Osteoblast (primary cell): Measurements from ENCODE around the gene ACTR10. TPM values are rescaled to one million over a fixed set of nuclear protein-coding genes. Genes with fewer than 3 reads are reported as not detected.

Source experiments
- DNase-seq: peaks from one replicate; pipeline ENCODE4 v3.0.0; 2011; ENCODE audit warnings: low spot score, mixed read lengths; ENCODE audit not compliant: insufficient read length; ENCODE audit errors: missing footprints
- H2AFZ ChIP-seq: 2 replicates; pipeline ENCODE4 v1.6.0; 2011; ENCODE audit warnings: mild to moderate bottlenecking, low read length
- H3K27ac ChIP-seq: 2 replicates; pipeline ENCODE4 v1.5.1; 2011; ENCODE audit warnings: mild to moderate bottlenecking, low read depth, low read length, moderate library complexity
- H3K27me3 ChIP-seq: 2 replicates; pipeline ENCODE4 v1.6.0; 2012; ENCODE audit warnings: mild to moderate bottlenecking, control low read depth, inconsistent platforms, low read length, moderate library complexity; ENCODE audit not compliant: insufficient read depth
- H3K36me3 ChIP-seq: 2 replicates; pipeline ENCODE4 v1.5.1; 2011; ENCODE audit warnings: mild to moderate bottlenecking, low read length, control low read depth, moderate library complexity; ENCODE audit not compliant: insufficient read depth
- H3K4me1 ChIP-seq: 2 replicates; pipeline ENCODE4 v1.5.1; 2011; ENCODE audit warnings: mild to moderate bottlenecking, low read length, control low read depth, moderate library complexity; ENCODE audit not compliant: insufficient read depth
- H3K4me2 ChIP-seq: 2 replicates; pipeline ENCODE4 v1.6.0; 2011; ENCODE audit warnings: mild to moderate bottlenecking, low read length; ENCODE audit not compliant: insufficient read depth
- H3K4me3 ChIP-seq: fragments of 200-600 bp; sonication (generic); 3 replicates; pipeline ENCODE4 v1.5.1; 2012; ENCODE audit warnings: mild to moderate bottlenecking, low read length, inconsistent platforms; ENCODE audit not compliant: insufficient read depth
- H3K79me2 ChIP-seq: 2 replicates; pipeline ENCODE4 v1.6.0; 2012; ENCODE audit warnings: mild to moderate bottlenecking, low read length, control low read depth, inconsistent platforms; ENCODE audit not compliant: insufficient read depth
- H3K9me3 ChIP-seq: 2 replicates; pipeline ENCODE4 v1.5.1; 2011; ENCODE audit warnings: low read depth, low read length, control low read depth
- H4K20me1 ChIP-seq: 2 replicates; pipeline ENCODE4 v1.6.0; 2012; ENCODE audit warnings: mild to moderate bottlenecking, low read length, control low read depth; ENCODE audit not compliant: insufficient read depth
- total RNA-seq: library from RNA; depleted of rRNA; stranded (reverse); fragments of >200 nt; gene quantifications from 2 replicates; pipeline ENCODE4 v1.2.3, GENCODE V29; 2012
- TF ChIP-seq, protein P1 (sequence below): IDR thresholded peaks from 2 replicates; pipeline ENCODE4 v1.5.1; 2011; ENCODE audit warnings: mild to moderate bottlenecking, low read depth, low read length, moderate library complexity; ENCODE audit errors: extremely low read depth

The ACTR10 gene
- total RNA-seq, 1 donor = 63.0 TPM

DNA sequence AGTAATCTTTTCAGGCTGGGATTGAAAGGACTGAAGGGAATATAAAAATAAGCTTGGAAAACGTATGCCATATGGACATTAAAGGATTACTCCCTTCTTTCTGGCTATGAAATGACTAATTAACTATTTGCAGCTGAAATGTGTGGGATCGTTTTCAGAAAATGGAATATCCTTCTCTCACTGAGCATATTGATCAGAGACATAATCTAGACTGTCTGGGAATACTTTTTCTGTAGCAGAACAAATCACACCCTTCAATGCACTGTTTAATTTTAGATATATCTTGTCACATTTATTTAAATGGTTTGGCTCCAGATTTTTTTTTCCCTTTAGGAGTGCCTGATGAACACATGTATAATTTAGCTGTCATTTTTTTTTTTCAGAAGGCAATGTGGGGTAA lies 10.8 kb upstream of the ACTR10 start:
- Histone ChIP-seq H3K4me1 (no peaks in the 10 kb centered on the region), H3K27ac (no peak overlapping the region), H3K9me3 (no peaks in the 10 kb centered on the region), H3K27me3 (peaks cover 7% of the 10 kb centered on the region), H3K4me3 (no peak overlapping the region), H3K4me2 (no peak overlapping the region), H4K20me1 (no peaks in the 10 kb centered on the region), H3K79me2 (no peaks in the 10 kb centered on the region), H3K36me3 (no peaks in the 10 kb centered on the region), H2AFZ (no peak overlapping the region)
- no peak for DNase-seq
- TF ChIP-seq, protein P1, sequence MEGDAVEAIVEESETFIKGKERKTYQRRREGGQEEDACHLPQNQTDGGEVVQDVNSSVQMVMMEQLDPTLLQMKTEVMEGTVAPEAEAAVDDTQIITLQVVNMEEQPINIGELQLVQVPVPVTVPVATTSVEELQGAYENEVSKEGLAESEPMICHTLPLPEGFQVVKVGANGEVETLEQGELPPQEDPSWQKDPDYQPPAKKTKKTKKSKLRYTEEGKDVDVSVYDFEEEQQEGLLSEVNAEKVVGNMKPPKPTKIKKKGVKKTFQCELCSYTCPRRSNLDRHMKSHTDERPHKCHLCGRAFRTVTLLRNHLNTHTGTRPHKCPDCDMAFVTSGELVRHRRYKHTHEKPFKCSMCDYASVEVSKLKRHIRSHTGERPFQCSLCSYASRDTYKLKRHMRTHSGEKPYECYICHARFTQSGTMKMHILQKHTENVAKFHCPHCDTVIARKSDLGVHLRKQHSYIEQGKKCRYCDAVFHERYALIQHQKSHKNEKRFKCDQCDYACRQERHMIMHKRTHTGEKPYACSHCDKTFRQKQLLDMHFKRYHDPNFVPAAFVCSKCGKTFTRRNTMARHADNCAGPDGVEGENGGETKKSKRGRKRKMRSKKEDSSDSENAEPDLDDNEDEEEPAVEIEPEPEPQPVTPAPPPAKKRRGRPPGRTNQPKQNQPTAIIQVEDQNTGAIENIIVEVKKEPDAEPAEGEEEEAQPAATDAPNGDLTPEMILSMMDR = no peak

DNA sequence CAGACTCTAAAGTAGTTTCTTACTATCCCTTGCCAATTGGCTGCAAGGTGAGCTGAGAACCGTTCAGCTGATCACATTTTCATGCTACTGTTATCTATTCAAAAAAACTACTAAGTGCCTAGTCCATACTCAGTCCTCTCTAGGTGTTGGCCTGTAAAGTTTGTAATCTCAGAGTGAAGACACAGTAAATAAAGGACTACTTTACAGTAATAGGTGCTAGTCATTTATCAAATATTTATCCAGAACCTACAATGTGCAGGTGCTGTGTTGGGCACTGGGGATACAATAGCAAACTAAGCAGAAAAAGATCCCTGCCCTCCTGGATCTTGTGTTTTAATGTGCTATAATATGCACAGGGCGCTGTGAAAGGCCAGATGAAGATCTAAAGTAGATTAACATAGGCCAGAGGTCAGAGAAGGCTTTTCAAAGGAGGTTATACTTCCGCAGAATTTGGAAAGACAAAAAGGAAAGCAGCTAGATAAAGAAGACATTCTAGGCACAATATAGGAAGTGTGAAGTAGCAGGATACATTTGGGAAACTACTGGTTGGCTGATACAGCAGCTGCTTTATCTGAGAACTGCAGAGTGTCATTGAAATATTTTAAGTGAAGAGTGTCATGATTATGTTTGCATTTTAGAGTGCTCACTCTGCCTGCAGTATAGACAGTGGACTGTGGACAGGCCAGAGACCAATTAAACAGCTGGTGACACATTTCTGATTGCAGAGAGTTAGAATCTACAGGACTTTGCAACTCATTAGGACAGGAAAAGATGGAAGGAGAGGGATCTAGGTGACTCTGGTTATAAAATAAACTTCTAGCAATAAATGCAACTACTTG lies 8.0 kb upstream of the ACTR10 start:
- no peaks in the 10 kb centered on the region for H4K20me1 ChIP-seq
- no peak overlapping the region for H2AFZ ChIP-seq
- DNase-seq = no peak
- no peaks in the 10 kb centered on the region for H3K4me1 ChIP-seq
- no peak overlapping the region for H3K4me3 ChIP-seq
- no peak overlapping the region for H3K27ac ChIP-seq
- H3K36me3 ChIP-seq = no peaks in the 10 kb centered on the region
- H3K9me3 ChIP-seq = no peaks in the 10 kb centered on the region
- no peaks in the 10 kb centered on the region for H3K79me2 ChIP-seq
- TF ChIP-seq, protein P1 = no peak
- peaks cover 9% of the 10 kb centered on the region for H3K27me3 ChIP-seq
- no peak overlapping the region for H3K4me2 ChIP-seq

DNA sequence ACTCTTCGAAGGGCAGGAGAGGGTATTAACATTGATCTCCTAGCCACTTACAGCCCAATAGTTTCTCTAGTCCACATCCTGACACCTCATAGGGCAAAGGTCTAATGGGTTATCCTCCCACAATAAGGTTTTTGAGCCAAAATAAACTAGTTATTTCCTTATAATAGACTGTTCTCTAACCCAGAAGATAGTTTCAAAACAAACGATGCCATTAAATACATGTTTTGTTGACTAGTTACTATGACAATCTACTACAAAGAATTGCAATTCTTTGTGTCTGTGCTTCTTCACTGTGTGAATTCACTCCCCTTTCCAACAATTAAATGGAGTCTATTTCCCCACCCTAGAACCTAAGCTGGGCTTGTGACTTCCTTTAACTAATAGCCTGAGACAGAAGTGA lies 6.4 kb upstream of the ACTR10 start:
- Histone ChIP-seq H3K9me3 (no peaks in the 10 kb centered on the region), H3K4me2 (no peak overlapping the region), H4K20me1 (no peaks in the 10 kb centered on the region), H3K27ac (no peak overlapping the region), H3K27me3 (peaks cover 9% of the 10 kb centered on the region), H3K79me2 (no peaks in the 10 kb centered on the region), H3K4me3 (no peak overlapping the region), H2AFZ (peak overlapping the region; percentile 7), H3K36me3 (no peaks in the 10 kb centered on the region), H3K4me1 (no peaks in the 10 kb centered on the region)
- TF ChIP-seq, protein P1 = no peak
- no peak for DNase-seq

DNA sequence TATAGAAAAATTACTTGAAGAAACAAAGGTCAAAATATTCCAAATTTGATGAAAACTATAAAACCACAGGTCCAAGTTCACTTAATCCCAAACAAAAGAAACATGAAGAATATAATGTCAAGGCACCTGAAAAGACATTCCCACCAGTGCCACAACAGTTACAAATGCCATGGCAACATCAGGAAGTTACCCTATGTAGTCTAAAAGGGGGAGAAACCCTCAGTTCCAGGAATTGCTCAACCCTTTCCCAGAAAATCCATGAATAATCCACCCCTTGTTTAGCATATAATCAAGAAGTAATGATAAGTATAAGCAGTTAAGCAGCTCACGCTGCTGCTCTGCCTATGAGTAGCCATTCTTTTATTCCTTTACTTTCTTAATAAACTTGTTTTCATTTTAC lies 3.8 kb upstream of the ACTR10 start:
- TF ChIP-seq, protein P1 = no peak
- DNase-seq = no peak
- no peaks in the 10 kb centered on the region for H3K36me3 ChIP-seq
- H4K20me1 ChIP-seq = no peaks in the 10 kb centered on the region
- peaks cover 12% of the 10 kb centered on the region for H3K79me2 ChIP-seq
- no peak overlapping the region for H3K4me3 ChIP-seq
- peaks cover 8% of the 10 kb centered on the region for H3K4me1 ChIP-seq
- H3K9me3 ChIP-seq = no peaks in the 10 kb centered on the region
- no peak overlapping the region for H2AFZ ChIP-seq
- H3K27ac ChIP-seq = no peak overlapping the region
- no peak overlapping the region for H3K4me2 ChIP-seq
- peaks cover 9% of the 10 kb centered on the region for H3K27me3 ChIP-seq
